ENCODE measurements around the gene SLC30A2. TPM values are rescaled to one million over a fixed set of nuclear protein-coding genes. Genes with fewer than 3 reads are reported as not detected.

SLC30A2 gene
- total RNA-seq, 1 donor from 2014 or later, result not detected

GRCh38 chr1:26028490-26028980 lies 17.4 kb downstream of the SLC30A2 start:
- Mint-ChIP-seq H3K27me3 (ENCODE audit: unreplicated experiment) (peaks cover 2% of the 10 kb centered on the region), H3K36me3 (ENCODE audit: unreplicated experiment) (no peaks in the 10 kb centered on the region), H3K4me3 (ENCODE audit: unreplicated experiment) (no peak overlapping the region), H3K4me1 (ENCODE audit: unreplicated experiment) (peaks cover 2% of the 10 kb centered on the region), H3K27ac (ENCODE audit: unreplicated experiment) (no peak overlapping the region), H3K9me3 (ENCODE audit: unreplicated experiment) (no peaks in the 10 kb centered on the region)
- DNase-seq (ENCODE audit: extremely low spot score, unreplicated experiment), result no peak
- TF ChIP-seq CTCF (IDR thresholded peaks at IDR 0.05), result no peak

- Mint-ChIP-seq H3K4me3 (ENCODE audit: unreplicated experiment) (no peak overlapping the region), H3K36me3 (ENCODE audit: unreplicated experiment) (no peaks in the 10 kb centered on the region), H3K27me3 (ENCODE audit: unreplicated experiment) (peaks cover 2% of the 10 kb centered on the region), H3K27ac (ENCODE audit: unreplicated experiment) (no peak overlapping the region), H3K4me1 (ENCODE audit: unreplicated experiment) (peaks cover 2% of the 10 kb centered on the region), H3K9me3 (ENCODE audit: unreplicated experiment) (no peaks in the 10 kb centered on the region)
- no peak for TF ChIP-seq CTCF (IDR thresholded peaks at IDR 0.05)
- DNase-seq (ENCODE audit: extremely low spot score, unreplicated experiment), result no peak
Measured at GRCh38 chr1:26027716-26028489, 18.0 kb downstream of the SLC30A2 start.

- Mint-ChIP-seq H3K4me1 (ENCODE audit: unreplicated experiment) (peaks cover 8% of the 10 kb centered on the region), H3K27me3 (ENCODE audit: unreplicated experiment) (peaks cover 2% of the 10 kb centered on the region), H3K4me3 (ENCODE audit: unreplicated experiment) (no peak overlapping the region), H3K27ac (ENCODE audit: unreplicated experiment) (no peak overlapping the region), H3K36me3 (ENCODE audit: unreplicated experiment) (no peaks in the 10 kb centered on the region), H3K9me3 (ENCODE audit: unreplicated experiment) (no peaks in the 10 kb centered on the region)
- no peak for TF ChIP-seq CTCF (IDR thresholded peaks at IDR 0.05)
- no peak for DNase-seq (ENCODE audit: extremely low spot score, unreplicated experiment)
Measured at GRCh38 chr1:26025517-26025916, 20.4 kb downstream of the SLC30A2 start.

GRCh38 chr1:26025060-26025459 lies 20.9 kb downstream of the SLC30A2 start:
- H3K27ac Mint-ChIP-seq (ENCODE audit: unreplicated experiment), result no peak overlapping the region
- peaks cover 2% of the 10 kb centered on the region for H3K27me3 Mint-ChIP-seq (ENCODE audit: unreplicated experiment)
- H3K36me3 Mint-ChIP-seq (ENCODE audit: unreplicated experiment), result no peaks in the 10 kb centered on the region
- DNase-seq (ENCODE audit: extremely low spot score, unreplicated experiment), result no peak
- H3K9me3 Mint-ChIP-seq (ENCODE audit: unreplicated experiment), result no peaks in the 10 kb centered on the region
- no peak overlapping the region for H3K4me3 Mint-ChIP-seq (ENCODE audit: unreplicated experiment)
- H3K4me1 Mint-ChIP-seq (ENCODE audit: unreplicated experiment), result peaks cover 11% of the 10 kb centered on the region
- no peak for TF ChIP-seq CTCF (IDR thresholded peaks at IDR 0.05)

- Mint-ChIP-seq H3K27me3 (ENCODE audit: unreplicated experiment) (peaks cover 2% of the 10 kb centered on the region), H3K27ac (ENCODE audit: unreplicated experiment) (no peak overlapping the region)
Measured at GRCh38 chr1:26023826-26024225, 22.1 kb downstream of the SLC30A2 start.

More at GRCh38 chr1:26023826-26024225, 22.1 kb downstream of the SLC30A2 start:
- Mint-ChIP-seq H3K4me1 (ENCODE audit: unreplicated experiment) (peaks cover 20% of the 10 kb centered on the region), H3K36me3 (ENCODE audit: unreplicated experiment) (no peaks in the 10 kb centered on the region), H3K4me3 (ENCODE audit: unreplicated experiment) (no peak overlapping the region), H3K9me3 (ENCODE audit: unreplicated experiment) (no peaks in the 10 kb centered on the region)
- no peak for DNase-seq (ENCODE audit: extremely low spot score, unreplicated experiment)
- no peak for TF ChIP-seq CTCF (IDR thresholded peaks at IDR 0.05)

All from osteocyte (in vitro differentiated cells).